ENCODE measurements around the gene SEPTIN6. TPM values are rescaled to one million over a fixed set of nuclear protein-coding genes. Genes with fewer than 3 reads are reported as not detected.

SEPTIN6 gene
- total and polyA plus RNA-seq, 2 of the 4 experiments (the other 2 are of a cell fraction): 16.2 to 19.0 TPM

DNA sequence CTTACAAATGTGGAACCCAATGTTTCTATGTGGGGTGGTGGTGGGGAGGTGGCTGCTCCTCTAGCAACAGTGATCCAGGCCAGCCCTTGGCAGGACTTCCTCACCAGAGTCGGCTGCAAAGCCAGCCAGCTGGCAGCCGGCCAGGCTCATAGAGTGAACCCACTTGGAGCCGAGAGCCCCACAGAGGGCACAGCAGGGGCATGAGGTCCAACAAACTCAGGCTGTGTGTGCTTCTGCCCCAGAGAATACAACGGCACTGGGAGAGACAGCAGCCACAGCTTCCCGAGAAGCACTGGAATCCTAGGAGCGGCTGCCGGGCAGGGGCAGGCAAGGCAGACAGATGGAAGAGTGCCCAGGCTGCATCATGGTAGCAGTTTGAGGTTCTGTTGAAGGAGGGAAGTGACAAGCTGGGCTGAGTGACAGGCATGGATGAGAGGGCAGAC is 42.0 kb upstream of the SEPTIN6 start:
- intact Hi-C loops (cut with micrococcal nuclease): no loop called here

More for the DNA sequence above, 42.0 kb upstream of the SEPTIN6 start:
- no TSS peak for BruUV-seq (replicated peaks)
- no peak overlapping the region for H3K18ac ChIP-seq (ENCODE audit: low read depth, low read length)
- no peak overlapping the region for H3K4ac ChIP-seq (ENCODE audit: low read depth, low read length)
- no peak overlapping the region for H3K27ac ChIP-seq (ENCODE audit: insufficient read depth, low read length)
- H3K23ac ChIP-seq (ENCODE audit: low read depth, low read length): no peak overlapping the region
- POLR2A ChIA-PET (ENCODE audit: unreplicated experiment): no interaction called here
- peak overlapping the region; percentile 14 for H2AFZ ChIP-seq (replicated peaks; ENCODE audit: low read length, poor library complexity)
- H2BK15ac ChIP-seq (ENCODE audit: low read depth, low read length): no peak overlapping the region
- dilution Hi-C loops (cut with HindIII; ENCODE audit: low sequenced_read_pairs, unreplicated experiment): no loop called here
- no peaks in the 10 kb centered on the region for H3K9me1 ChIP-seq (ENCODE audit: insufficient read depth, low read length)
- no peak overlapping the region for H4K5ac ChIP-seq (ENCODE audit: low read depth, low read length)
- CTCF ChIA-PET: no interaction called here
- H3K4me2 ChIP-seq (ENCODE audit: low read depth, low read length): no peak overlapping the region; the same call in 1 of the 2 replicates
- H2BK120ac ChIP-seq (ENCODE audit: low read depth, low read length): no peak overlapping the region
- no peaks in the 10 kb centered on the region for H3K79me1 ChIP-seq (ENCODE audit: low read depth in 1 of 2, low read length in 2 of 2)
- no peak for TF ChIP-seq NFE2L2 (IDR thresholded peaks at IDR 0.05; ENCODE audit: low read depth, low read length)
- no peak for TF ChIP-seq RCOR1 (IDR thresholded peaks at IDR 0.05; ENCODE audit: insufficient replicate concordance, low read length)
- no peak for TF ChIP-seq MAZ (IDR thresholded peaks at IDR 0.05; ENCODE audit: borderline replicate concordance, low read depth, low read length)
- TF ChIP-seq POLR2A (IDR thresholded peaks at IDR 0.05; ENCODE audit: low read depth, low read length): no peak
- TF ChIP-seq SMC3 (IDR thresholded peaks at IDR 0.05; ENCODE audit: low read depth, low read length): no peak
- TF ChIP-seq BHLHE40 (IDR thresholded peaks at IDR 0.05; ENCODE audit: low read depth, low read length): no peak
- TF ChIP-seq RFX5 (IDR thresholded peaks at IDR 0.05; ENCODE audit: low read depth, low read length): no peak
- TF ChIP-seq MXI1 (IDR thresholded peaks at IDR 0.05; ENCODE audit: borderline replicate concordance, low read depth, low read length): no peak
- no peak for TF ChIP-seq FOS (IDR thresholded peaks at IDR 0.05; ENCODE audit: low read depth, low read length)
- no peak for TF ChIP-seq USF2 (IDR thresholded peaks at IDR 0.05; ENCODE audit: low read depth, low read length)
- TF ChIP-seq CHD1 (IDR thresholded peaks at IDR 0.05; ENCODE audit: low read depth, low read length): no peak
- no peak for TF ChIP-seq CEBPB (IDR thresholded peaks at IDR 0.05; ENCODE audit: low read depth, low read length)
- TF ChIP-seq MAFK (IDR thresholded peaks at IDR 0.05; ENCODE audit: low read depth, low read length): no peak
- TF ChIP-seq RAD21 (IDR thresholded peaks at IDR 0.05; ENCODE audit: low read length): no peak
- no peak overlapping the region for H2BK5ac ChIP-seq (ENCODE audit: low read depth, low read length, poor library complexity, severe bottlenecking)
- no peaks in the 10 kb centered on the region for H3K9me3 ChIP-seq (ENCODE audit: control insufficient read depth, insufficient read depth, low read length)
- no peak overlapping the region for H2AK5ac ChIP-seq (ENCODE audit: low read depth, low read length)
- H4K20me1 ChIP-seq (ENCODE audit: insufficient read depth, low read length): no peaks in the 10 kb centered on the region
- no peak overlapping the region for H3K14ac ChIP-seq (replicated peaks; ENCODE audit: low read depth, low read length)
- H4K8ac ChIP-seq (ENCODE audit: low read depth in 2 of 2, low read length in 2 of 2): no peak overlapping the region
- H3K9ac ChIP-seq (ENCODE audit: low read depth, low read length): no peak overlapping the region
- H2AK9ac ChIP-seq (replicated peaks; ENCODE audit: low read depth, low read length, poor library complexity): no peak overlapping the region
- no peak overlapping the region for H2BK20ac ChIP-seq (ENCODE audit: low read depth, low read length)
- ATAC-seq (ENCODE audit: low read depth) (peak; percentile 49; the same call in 1 of the 2 replicates), DNase-seq (no peak)
- peaks cover 5% of the 10 kb centered on the region; the same call in 1 of the 2 replicates for H3K4me1 ChIP-seq (ENCODE audit: control insufficient read depth, insufficient read depth, low read length)
- H3K36me3 ChIP-seq (ENCODE audit: control insufficient read depth, insufficient read depth, low read length): no peaks in the 10 kb centered on the region
- 40% methylated on average over 2 of the region's 7 CpGs; no CpG with 5 or more reads in 1 of the 2 experiments for WGBS, 2 experiments (ENCODE audit: extremely low coverage in 2 of 2, insufficient read length in 1 of 2)
- in situ Hi-C loops (cut with MboI; ENCODE audit: low sequenced_read_pairs): loop anchor here (25.0 kb wide), 1 partner anchor 223 kb away; no protein-coding TSS in a partner anchor
- H3K27me3 ChIP-seq (ENCODE audit: control insufficient read depth, insufficient read depth, low read length): peaks cover 3% of the 10 kb centered on the region; the same call in 1 of the 2 replicates
- H4K91ac ChIP-seq (ENCODE audit: insufficient read depth, low read depth, low read length): no peak overlapping the region
- H3K56ac ChIP-seq (ENCODE audit: extremely low read depth, insufficient read depth, low read length): no peak overlapping the region
- no peak overlapping the region for H3K4me3 ChIP-seq (ENCODE audit: insufficient read depth, low read depth, low read length)

Measured in IMR-90 (cell line).